K562 (cell line): ENCODE data around the gene LMNB1. TPM values are rescaled to one million over a fixed set of nuclear protein-coding genes. Genes with fewer than 3 reads are reported as not detected.
"Not testable (repeated sequence)": the region's sequence is repeated elsewhere in the genome, so short reads cannot be mapped to it uniquely, and the experiment has no call there.

ENCODE experiments used
- ATAC-seq: fragments of 200-7000 bp; cut with Tn5 transposase; 3 replicates; pipeline ENCODE4 v1.9.1; 2020; ENCODE audit warnings: moderate library complexity
- BruUV-seq: library from RNA; stranded (reverse); fragments of 400-500 nt; replicated peaks from 2 replicates; lab custom pipeline; 2021; lab: Mats Ljungman, UMichigan
- CTCF ChIA-PET: fragments of 300-600 bp; formaldehyde crosslinking; extraction: SDS; loops from one replicate; lab custom pipeline; 2021; ENCODE audit warnings: low intra/inter-chr PET ratio; lab: Yijun Ruan, JAX
- POLR2A ChIA-PET: fragments of 300-600, 350-650 bp; sonication (Branson Sonifier 250); formaldehyde crosslinking; extraction: SDS; loops from one replicate; lab custom pipeline; 2021; ENCODE audit warnings: antibody characterized with exemption, inconsistent platforms; lab: Yijun Ruan, JAX
- DNase-seq, 4 experiments: peaks; one replicate each; pipeline versions ENCODE4 v3.0.0 to v3.0.0-alpha.2; 2011 to 2018; ENCODE audit warnings: low spot score in 3 of 4, mixed read lengths in 3 of 4; ENCODE audit errors: extremely low read depth in 1 of 4
- FAIRE-seq: peaks from 2 replicates; lab custom pipeline; 2011; peaks lifted over from hg19 to GRCh38; lab: Jason Lieb, UNC
- H2AFZ ChIP-seq: 2 replicates; pipeline ENCODE4 v1.6.0; 2011; ENCODE audit warnings: low read depth, low read length, control low read depth, inconsistent platforms
- H3K27ac ChIP-seq: fragments of 200-600 bp; 3 replicates; pipeline ENCODE4 v1.8.0; 2011; ENCODE audit warnings: low read depth, mild to moderate bottlenecking, control low read depth, inconsistent platforms, low read length, moderate library complexity, mixed read lengths; ENCODE audit errors: extremely low read depth
- H3K27me3 ChIP-seq, 2 experiments: fragments of 300-600 bp in 1 of 2; 2 replicates in 1 of 2; 3 replicates in 1 of 2; pipeline versions ENCODE4 v1.6.0 to v1.8.0; 2011; ENCODE audit warnings: inconsistent platforms in 2 of 2, low read length in 2 of 2, mild to moderate bottlenecking in 1 of 2, mixed read lengths in 1 of 2, moderate library complexity in 1 of 2; ENCODE audit not compliant: control insufficient read depth in 2 of 2, insufficient read depth in 2 of 2
- H3K36me3 ChIP-seq: fragments of 300-600 bp; 3 replicates; pipeline ENCODE4 v1.8.0; 2011; ENCODE audit warnings: mild to moderate bottlenecking, low read length, inconsistent platforms; ENCODE audit not compliant: control insufficient read depth, insufficient read depth
- H3K4me1 ChIP-seq, 2 experiments: fragments of 200-600 bp in 1 of 2; replicated peaks in 1 of 2; 2 replicates in 1 of 2; 3 replicates in 1 of 2; pipeline versions ENCODE4 v1.5.1 to v1.8.0; 2011; ENCODE audit warnings: inconsistent platforms in 2 of 2, low read length in 2 of 2, mild to moderate bottlenecking in 1 of 2, mixed read lengths in 1 of 2, moderate library complexity in 1 of 2; ENCODE audit not compliant: control insufficient read depth in 2 of 2, insufficient read depth in 2 of 2
- H3K4me2 ChIP-seq: 2 replicates; pipeline ENCODE4 v1.6.1; 2011; ENCODE audit warnings: low read length, control low read depth, inconsistent platforms, mixed read lengths; ENCODE audit not compliant: insufficient read depth
- H3K4me3 ChIP-seq: fragments of 200-600 bp; sonication (generic), shearing (Covaris generic); 2 replicates; pipeline ENCODE4 v1.5.1; 2016; ENCODE audit warnings: control low read depth, inconsistent platforms
- H3K79me2 ChIP-seq: fragments of 200-600 bp; 3 replicates; pipeline ENCODE4 v1.8.0; 2011; ENCODE audit warnings: low read length, inconsistent platforms; ENCODE audit not compliant: control insufficient read depth, insufficient read depth
- H3K9ac ChIP-seq, 2 experiments: 2 replicates each; pipeline versions ENCODE4 v1.6.0 to v1.6.1; 2011; ENCODE audit warnings: low read depth in 2 of 2, low read length in 2 of 2, control low read depth in 1 of 2, inconsistent platforms in 1 of 2, mild to moderate bottlenecking in 1 of 2, mixed read lengths in 1 of 2; ENCODE audit not compliant: insufficient read depth in 1 of 2
- H3K9me1 ChIP-seq: one replicate; pipeline ENCODE4 v1.6.0; 2011; ENCODE audit warnings: inconsistent platforms, mild to moderate bottlenecking, low read length, moderate library complexity; ENCODE audit not compliant: control insufficient read depth, insufficient read depth
- H3K9me3 ChIP-seq: replicated peaks from 2 replicates; pipeline ENCODE4 v1.5.1; 2011; ENCODE audit warnings: low read depth, low read length, inconsistent platforms; ENCODE audit not compliant: control insufficient read depth, insufficient read depth
- H4K20me1 ChIP-seq: replicated peaks from 2 replicates; pipeline ENCODE4 v1.6.1; 2011; ENCODE audit warnings: low read length, inconsistent platforms, mixed read lengths; ENCODE audit not compliant: control insufficient read depth, insufficient read depth
- CTBP1 ChIP-seq: fragments of 450-650 bp; IDR thresholded peaks from 2 replicates; pipeline ENCODE4 v1.6.1; 2016; ENCODE audit warnings: borderline replicate concordance
- EP400 ChIP-seq: fragments of 450-650 bp; IDR thresholded peaks from 2 replicates; pipeline ENCODE4 v1.6.1; 2017; ENCODE audit warnings: antibody characterized with exemption, mild to moderate bottlenecking, moderate library complexity
- HDAC1 ChIP-seq, 2 experiments: fragments of 450-650 bp; IDR thresholded peaks; 2 replicates each; pipeline ENCODE4 v1.6.1; 2016 to 2017; ENCODE audit warnings: inconsistent platforms in 1 of 2, mild to moderate bottlenecking in 1 of 2, moderate library complexity in 1 of 2
- L3MBTL2 ChIP-seq: fragments of 450-650 bp; IDR thresholded peaks from 2 replicates; pipeline ENCODE4 v1.6.1; 2016; ENCODE audit warnings: mild to moderate bottlenecking, moderate library complexity
- MAZ ChIP-seq, 2 experiments: fragments of 450-650 bp in 1 of 2; sonication (generic) in 1 of 2; formaldehyde crosslinking; IDR thresholded peaks in 1 of 2; conservative IDR thresholded peaks in 1 of 2; 2 replicates each; pipeline versions ENCODE4 v1.4.0 to v1.5.0; 2020; ENCODE audit warnings: mild to moderate bottlenecking in 1 of 2, missing genetic modification reagents in 1 of 2
- MEIS2 ChIP-seq: fragments of 450-650 bp; IDR thresholded peaks from 2 replicates; pipeline ENCODE4 v1.6.1; 2014; ENCODE audit warnings: mild to moderate bottlenecking; ENCODE audit not compliant: partially characterized antibody
- NRF1 ChIP-seq, 2 experiments: fragments of 450-650 bp; IDR thresholded peaks in 1 of 2; conservative IDR thresholded peaks in 1 of 2; 2 replicates each; pipeline ENCODE4 v1.6.1; 2014; ENCODE audit warnings: mild to moderate bottlenecking in 2 of 2
- PKNOX1 ChIP-seq: fragments of 450-650 bp; IDR thresholded peaks from 2 replicates; pipeline ENCODE4 v1.6.1; 2016
- VEZF1 ChIP-seq: fragments of 200-800 bp; sonication (Bioruptor generic); IDR thresholded peaks from 2 replicates; pipeline ENCODE4 v1.6.1; 2017; ENCODE audit warnings: missing genetic modification characterization, missing compliant biosample characterization
- WGBS: fragments of 100-300 bp; shearing (Covaris generic); methylation state at CpG from one replicate; pipeline ENCODE4 v1.1.6; 2016; ENCODE audit warnings: low coverage, mixed read lengths; ENCODE audit not compliant: insufficient coverage; ENCODE audit errors: missing lambda C conversion rate; 5-methylcytosine and 5-hydroxymethylcytosine counted together
- in situ Hi-C: fragments of 300-500 bp; cut with MboI; formaldehyde crosslinking; loops from 4 replicates; pipeline ENCODE4 v1.15.0; 2018; ENCODE audit warnings: inconsistent platforms, mixed read lengths
- intact Hi-C: fragments of 100-400 bp; cut with micrococcal nuclease; formaldehyde crosslinking; loops from 2 replicates; pipeline ENCODE4 v1.14.2; 2022
- polyA plus RNA-seq, 8 experiments: library from polyadenylated mRNA; depleted of rRNA in 4 of 8; stranded (reverse) in 5 of 8; unstranded in 3 of 8; fragments of >200 nt; fragmentation: Nextera tagmentation in 2 of 8; fragmentation: Illumina TruSeq in 1 of 8; extraction: Ambion mirVana in 2 of 8; extraction: Trizol in 1 of 8; gene quantifications; 2 replicates each; pipeline versions ENCODE4 v1.2.1 to v1.2.3, GENCODE V29; 2011 to 2014; ENCODE audit warnings: inconsistent platforms in 1 of 8, missing spikeins in 1 of 8
- total RNA-seq, 7 experiments: library from RNA; depleted of rRNA in 6 of 7; stranded (reverse); fragments of >200 nt in 6 of 7; fragmentation: Illumina TruSeq in 2 of 7; extraction: Trizol in 2 of 7; gene quantifications; 2 replicates each; pipeline versions ENCODE4 v1.2.1 to v1.2.3, GENCODE V29; 2011 to 2021; ENCODE audit warnings: low replicate concordance in 1 of 7
- TF ChIP-seq, protein P1 (sequence below), 2 experiments: fragments of 450-650 bp; conservative IDR thresholded peaks; 2 replicates each; pipeline ENCODE4 v1.6.1; 2017; ENCODE audit warnings: mild to moderate bottlenecking in 2 of 2, moderate library complexity in 2 of 2
- TF ChIP-seq, protein P2 (sequence below), 2 experiments: IDR thresholded peaks in 1 of 2; conservative IDR thresholded peaks in 1 of 2; 2 replicates each; pipeline ENCODE4 v1.6.1; 2016; ENCODE audit warnings: low read depth in 2 of 2, mild to moderate bottlenecking in 1 of 2, missing compliant biosample characterization in 1 of 2, missing genetic modification characterization in 1 of 2, moderate library complexity in 1 of 2

Gene LMNB1
- total and polyA plus RNA-seq, 9 of the 15 experiments (the other 6 are each of a cell fraction or from before 2014, with no cell fraction given), result 2.8 to 190 (median 131) TPM

- TF ChIP-seq NRF1 (conservative IDR thresholded peaks at IDR 0.05 in 1 of 2, IDR thresholded peaks at IDR 0.05 in 1 of 2) (0 out of 4 replicates have a peak, but pooled peaks of 1 of the 2 experiments have one; percentile 16), MAZ (CRISPR knock-in tag; conservative IDR thresholded peaks at IDR 0.05 in 1 of 2, IDR thresholded peaks at IDR 0.05 in 1 of 2) (peak in 1 of 2 experiments; percentile 48; a peak in 1 of 4 replicates), MEIS2 (peak; percentile 20), EP400 (peak; percentile 46; the same call in 1 of the 2 replicates), HDAC1 (IDR thresholded peaks at IDR 0.05) (0 out of 4 replicates have a peak, but pooled peaks of 1 of the 2 experiments have one; percentile 20), PKNOX1 (peak; percentile 71), CTBP1 (0 out of 2 replicates have a peak, but pooled peaks have one; percentile 42), VEZF1 (peak; percentile 22; the same call in 1 of the 2 replicates), L3MBTL2 (peak; percentile 44)
- TF ChIP-seq, protein P1, sequence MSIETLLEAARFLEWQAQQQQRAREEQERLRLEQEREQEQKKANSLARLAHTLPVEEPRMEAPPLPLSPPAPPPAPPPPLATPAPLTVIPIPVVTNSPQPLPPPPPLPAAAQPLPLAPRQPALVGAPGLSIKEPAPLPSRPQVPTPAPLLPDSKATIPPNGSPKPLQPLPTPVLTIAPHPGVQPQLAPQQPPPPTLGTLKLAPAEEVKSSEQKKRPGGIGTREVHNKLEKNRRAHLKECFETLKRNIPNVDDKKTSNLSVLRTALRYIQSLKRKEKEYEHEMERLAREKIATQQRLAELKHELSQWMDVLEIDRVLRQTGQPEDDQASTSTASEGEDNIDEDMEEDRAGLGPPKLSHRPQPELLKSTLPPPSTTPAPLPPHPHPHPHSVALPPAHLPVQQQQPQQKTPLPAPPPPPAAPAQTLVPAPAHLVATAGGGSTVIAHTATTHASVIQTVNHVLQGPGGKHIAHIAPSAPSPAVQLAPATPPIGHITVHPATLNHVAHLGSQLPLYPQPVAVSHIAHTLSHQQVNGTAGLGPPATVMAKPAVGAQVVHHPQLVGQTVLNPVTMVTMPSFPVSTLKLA (conservative IDR thresholded peaks at IDR 0.05), result peak in 1 of 2 experiments; percentile 42; a peak in 2 of 4 replicates
- TF ChIP-seq, protein P2, sequence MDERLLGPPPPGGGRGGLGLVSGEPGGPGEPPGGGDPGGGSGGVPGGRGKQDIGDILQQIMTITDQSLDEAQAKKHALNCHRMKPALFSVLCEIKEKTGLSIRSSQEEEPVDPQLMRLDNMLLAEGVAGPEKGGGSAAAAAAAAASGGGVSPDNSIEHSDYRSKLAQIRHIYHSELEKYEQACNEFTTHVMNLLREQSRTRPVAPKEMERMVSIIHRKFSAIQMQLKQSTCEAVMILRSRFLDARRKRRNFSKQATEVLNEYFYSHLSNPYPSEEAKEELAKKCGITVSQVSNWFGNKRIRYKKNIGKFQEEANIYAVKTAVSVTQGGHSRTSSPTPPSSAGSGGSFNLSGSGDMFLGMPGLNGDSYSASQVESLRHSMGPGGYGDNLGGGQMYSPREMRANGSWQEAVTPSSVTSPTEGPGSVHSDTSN (CRISPR knock-in tag; IDR thresholded peaks at IDR 0.05; ENCODE audit: low read depth), result not testable (repeated sequence)
- TF ChIP-seq, protein P2 (tag; conservative IDR thresholded peaks at IDR 0.05; ENCODE audit: low read depth), result peak; percentile 37; the same call in 1 of the 2 replicates
- H4K20me1 ChIP-seq, BruUV-seq, H3K9me3 ChIP-seq, H3K79me2 ChIP-seq, in situ Hi-C loops, FAIRE-seq, H3K36me3 ChIP-seq, H3K27me3 ChIP-seq, CTCF ChIA-PET, H3K9me1 ChIP-seq, H3K4me3 ChIP-seq, POLR2A ChIA-PET, H3K9ac ChIP-seq: not testable (repeated sequence)
- intact Hi-C loops, result loop anchor here (5.0 kb wide), 4 partner anchors 127 to 467 kb away; no protein-coding TSS in a partner anchor
- ATAC-seq, result peak; percentile 94
- Histone ChIP-seq H2AFZ (peak overlapping the region; percentile 86), H3K4me2 (peak overlapping the region; percentile 69), H3K4me1 (peaks cover 13 to 31% of the 10 kb centered on the region in 2 experiments; a peak in 4 of 5 replicates), H3K27ac (peak overlapping the region; percentile 67; the same call in 2 of the 3 replicates)
- 5% methylated on average over 9 of the region's 14 CpGs for WGBS
- DNase-seq, result peak; percentile 54 to 79 (median 65)
Observed at GRCh38 chr5:126845470-126846070, 68.6 kb downstream of the LMNB1 start.
